ENCODE measurements around the gene MT1G.
"Not testable (repeated sequence)": the region's sequence is repeated elsewhere in the genome, so short reads cannot be mapped to it uniquely, and the experiment has no call there.

The MT1G gene

DNA sequence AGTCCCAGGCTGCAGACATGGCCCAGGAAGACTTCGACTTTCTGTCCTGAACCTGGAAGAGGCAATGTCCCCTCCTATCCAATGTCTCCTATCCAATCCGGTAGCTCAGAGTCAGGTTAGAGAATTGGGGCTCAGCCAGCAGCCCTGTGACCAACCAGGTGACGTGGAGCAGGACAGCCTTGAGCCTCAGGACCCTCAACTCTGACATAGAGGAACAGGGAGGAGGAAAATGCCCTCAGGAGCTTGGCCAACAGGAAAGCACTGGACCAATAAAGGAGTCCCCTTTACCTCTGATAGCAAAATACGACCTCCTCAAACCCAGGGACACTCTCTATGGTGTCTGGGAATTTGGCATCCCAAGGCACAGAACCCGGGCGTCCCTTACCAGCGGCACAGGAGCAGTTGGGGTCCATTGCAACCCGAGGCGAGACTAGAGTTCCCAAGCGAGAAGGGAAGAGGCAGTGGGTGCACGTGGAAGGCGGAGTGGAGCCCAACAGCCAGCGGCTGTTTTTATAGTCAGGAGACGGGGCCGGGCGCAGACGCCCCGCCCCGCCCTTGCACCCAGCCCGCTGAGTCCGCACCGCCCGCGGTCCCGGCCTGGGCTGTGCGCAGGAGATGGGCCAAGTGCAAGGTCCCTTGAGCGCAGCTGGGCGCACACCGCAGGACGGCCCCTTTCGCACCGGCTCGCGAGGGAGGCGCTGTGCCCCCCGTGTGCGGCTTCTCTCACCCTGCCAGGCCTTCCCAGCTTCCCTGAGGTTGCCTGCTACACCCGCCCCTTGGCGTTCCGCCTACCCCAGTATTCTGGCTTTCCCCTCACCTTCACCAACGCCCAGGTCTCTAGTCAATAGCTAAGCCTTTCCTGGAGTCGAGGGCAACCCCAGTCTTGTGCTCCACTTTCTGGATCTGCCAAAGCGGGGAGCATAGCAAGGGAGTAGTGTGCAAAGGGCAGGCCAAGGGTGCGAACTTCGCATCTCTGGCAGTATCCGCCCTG, at the start of gene MT1G:
Gene MT1G, minus strand, starts transcription at position 485 of the 991 bp plus-strand sequence. Its CDS starts 72 bp downstream, at position 413.
- no peak for DNase-seq (ENCODE audit: extremely low read depth, low read depth)
- TF ChIP-seq, protein P1, sequence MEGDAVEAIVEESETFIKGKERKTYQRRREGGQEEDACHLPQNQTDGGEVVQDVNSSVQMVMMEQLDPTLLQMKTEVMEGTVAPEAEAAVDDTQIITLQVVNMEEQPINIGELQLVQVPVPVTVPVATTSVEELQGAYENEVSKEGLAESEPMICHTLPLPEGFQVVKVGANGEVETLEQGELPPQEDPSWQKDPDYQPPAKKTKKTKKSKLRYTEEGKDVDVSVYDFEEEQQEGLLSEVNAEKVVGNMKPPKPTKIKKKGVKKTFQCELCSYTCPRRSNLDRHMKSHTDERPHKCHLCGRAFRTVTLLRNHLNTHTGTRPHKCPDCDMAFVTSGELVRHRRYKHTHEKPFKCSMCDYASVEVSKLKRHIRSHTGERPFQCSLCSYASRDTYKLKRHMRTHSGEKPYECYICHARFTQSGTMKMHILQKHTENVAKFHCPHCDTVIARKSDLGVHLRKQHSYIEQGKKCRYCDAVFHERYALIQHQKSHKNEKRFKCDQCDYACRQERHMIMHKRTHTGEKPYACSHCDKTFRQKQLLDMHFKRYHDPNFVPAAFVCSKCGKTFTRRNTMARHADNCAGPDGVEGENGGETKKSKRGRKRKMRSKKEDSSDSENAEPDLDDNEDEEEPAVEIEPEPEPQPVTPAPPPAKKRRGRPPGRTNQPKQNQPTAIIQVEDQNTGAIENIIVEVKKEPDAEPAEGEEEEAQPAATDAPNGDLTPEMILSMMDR (IDR thresholded peaks at IDR 0.05; ENCODE audit: low read depth, low read length) = no peak

DNA sequence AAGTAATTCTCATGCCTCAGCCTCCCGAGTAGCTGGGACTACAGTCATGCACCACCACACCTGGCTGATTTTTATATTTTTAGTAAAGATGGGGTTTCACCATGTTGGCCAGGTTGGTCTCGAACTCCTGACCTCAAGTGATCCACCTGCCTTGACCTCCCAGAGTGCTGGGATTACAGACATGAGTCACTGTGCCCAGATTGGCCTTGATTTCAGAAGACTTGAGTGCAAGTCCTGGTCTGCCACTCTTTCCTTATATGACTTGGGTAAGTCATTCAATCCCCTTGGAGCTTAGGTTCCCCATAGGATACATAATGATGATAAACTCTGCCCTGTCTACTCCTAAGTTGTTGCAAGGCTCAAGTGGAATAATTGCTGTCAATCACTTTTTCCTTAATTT, 49.7 kb upstream of the MT1G start:
- not testable (repeated sequence) for DNase-seq (ENCODE audit: extremely low read depth, low read depth)

DNA sequence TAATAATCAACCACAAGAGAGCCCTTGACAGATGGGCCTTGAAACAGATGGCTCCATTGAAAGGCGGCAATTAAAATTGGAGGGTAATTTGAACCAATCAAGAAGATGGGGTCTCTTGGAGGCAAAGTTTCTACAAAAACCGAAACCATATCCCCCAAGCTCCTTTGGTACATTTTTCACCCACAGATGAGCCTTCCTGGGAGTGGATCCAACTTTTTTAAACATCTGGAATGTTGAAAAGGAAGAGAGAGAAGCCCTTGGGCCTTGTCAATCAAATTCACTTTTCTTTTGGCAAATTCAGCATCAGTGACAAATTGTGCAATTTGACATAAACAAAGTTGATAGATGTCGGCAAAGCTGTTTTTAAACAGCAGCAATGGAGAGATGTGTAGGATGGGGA, 48.9 kb upstream of the MT1G start:
- no peak for DNase-seq (ENCODE audit: extremely low read depth, low read depth)
- TF ChIP-seq, protein P1 (IDR thresholded peaks at IDR 0.05; ENCODE audit: low read depth, low read length) = no peak

DNA sequence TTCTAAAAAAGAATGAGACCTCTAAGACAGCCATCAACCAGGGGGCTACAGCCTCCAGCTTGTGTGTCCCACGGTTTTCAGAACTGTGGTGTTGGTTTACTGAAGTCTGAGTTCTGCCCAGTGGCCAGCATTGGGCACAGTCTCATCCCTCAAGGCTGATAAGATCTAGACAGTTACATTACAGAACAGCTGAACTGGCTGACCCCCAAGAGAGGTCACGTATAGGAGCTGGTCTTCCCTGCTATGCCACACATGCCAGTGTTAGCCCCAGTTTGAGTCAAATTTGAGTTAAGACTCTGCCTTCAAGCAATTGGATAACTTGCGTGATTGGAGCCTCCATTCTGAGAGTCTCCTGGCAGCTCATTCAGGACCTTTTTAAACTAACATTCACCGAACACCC, 47.3 kb upstream of the MT1G start:
- TF ChIP-seq, protein P1 (IDR thresholded peaks at IDR 0.05; ENCODE audit: low read depth, low read length) = no peak
- no peak for DNase-seq (ENCODE audit: extremely low read depth, low read depth)

DNA sequence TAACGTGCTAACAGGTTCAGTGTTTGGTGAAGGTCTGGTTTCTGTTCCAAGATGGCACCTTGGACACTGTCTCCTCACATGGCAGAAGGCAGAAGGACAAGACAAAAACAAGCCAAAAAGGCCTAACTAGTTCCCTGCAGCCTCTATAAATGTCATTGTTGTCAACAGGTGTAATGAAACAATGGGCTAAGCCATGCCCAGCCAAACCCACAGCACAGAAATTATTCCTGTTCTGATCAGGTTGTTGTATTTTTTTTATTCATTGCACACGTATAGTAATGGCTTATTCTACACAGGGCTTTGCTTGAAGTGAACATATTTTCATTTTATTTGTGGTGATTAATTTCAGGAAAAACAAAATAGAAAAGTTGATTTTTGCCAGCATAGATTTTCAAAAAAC, 45.9 kb upstream of the MT1G start:
- DNase-seq (ENCODE audit: extremely low read depth, low read depth) = no peak
- TF ChIP-seq, protein P1 (IDR thresholded peaks at IDR 0.05; ENCODE audit: low read depth, low read length) = no peak

DNA sequence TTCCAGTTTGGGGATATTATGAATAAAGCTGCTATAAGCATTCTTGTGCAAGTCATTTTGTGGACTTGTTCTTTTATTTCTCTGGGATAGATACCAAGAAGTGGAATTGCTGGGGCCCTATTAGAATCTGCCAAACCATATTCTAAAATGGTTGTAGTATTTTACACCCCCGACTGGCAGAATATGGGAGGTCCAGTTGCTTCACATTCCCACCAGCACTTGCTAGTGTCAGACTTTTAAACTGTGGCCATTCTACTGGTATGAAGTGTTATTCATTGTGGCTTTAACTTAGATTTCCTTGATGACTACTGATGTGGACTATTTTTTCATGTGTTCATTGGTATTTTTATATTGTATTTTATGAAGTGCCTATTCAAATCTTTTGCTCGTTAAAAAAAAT, 44.0 kb upstream of the MT1G start:
- TF ChIP-seq, protein P1 (IDR thresholded peaks at IDR 0.05; ENCODE audit: low read depth, low read length) = no peak
- no peak for DNase-seq (ENCODE audit: extremely low read depth, low read depth)

DNA sequence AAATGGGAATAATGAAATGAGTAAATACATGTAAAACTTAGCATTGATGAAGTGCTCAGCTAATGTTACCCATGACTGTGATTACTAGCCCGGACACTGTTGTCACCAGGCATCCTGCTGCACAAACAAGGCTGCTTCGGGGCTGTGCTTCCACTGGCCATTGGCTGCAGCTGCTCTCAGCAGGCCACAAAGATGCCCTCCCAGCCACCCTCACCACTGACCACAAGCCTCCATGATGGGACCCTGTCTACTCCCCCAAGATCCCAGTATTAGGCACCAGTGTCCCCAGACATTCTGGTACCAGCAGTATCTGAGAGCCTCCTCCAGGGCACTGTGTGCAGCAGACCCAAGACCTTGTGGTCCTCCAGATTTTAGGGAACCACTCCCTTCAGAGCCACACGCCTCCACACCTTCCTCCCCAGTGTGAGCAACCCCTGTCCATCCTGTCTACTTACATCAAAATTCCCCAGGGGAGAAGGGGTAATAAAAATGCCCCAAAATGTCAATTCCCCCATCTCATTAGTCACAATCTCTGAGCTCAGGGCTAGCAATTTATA, 42.4 kb upstream of the MT1G start:
- TF ChIP-seq, protein P1 (IDR thresholded peaks at IDR 0.05; ENCODE audit: low read depth, low read length) = no peak

More for the DNA sequence above, 42.4 kb upstream of the MT1G start:
- no peak for DNase-seq (ENCODE audit: extremely low read depth, low read depth)

All from AG09319 (cell line).